Measurements from ENCODE around the gene SLC22A17. TPM values are rescaled to one million over a fixed set of nuclear protein-coding genes. Genes with fewer than 3 reads are reported as not detected.

Gene SLC22A17
- total and polyA plus RNA-seq, 10 donors: 5.1 to 13.7 (median 7.7) TPM

GRCh38 chr14:23301969-23302289 is 50.8 kb downstream of the SLC22A17 start:
- 0 to 1% (median 0%) methylated on average over 2 to 25 of the region's 25 CpGs for WGBS, 5 donors

DNA sequence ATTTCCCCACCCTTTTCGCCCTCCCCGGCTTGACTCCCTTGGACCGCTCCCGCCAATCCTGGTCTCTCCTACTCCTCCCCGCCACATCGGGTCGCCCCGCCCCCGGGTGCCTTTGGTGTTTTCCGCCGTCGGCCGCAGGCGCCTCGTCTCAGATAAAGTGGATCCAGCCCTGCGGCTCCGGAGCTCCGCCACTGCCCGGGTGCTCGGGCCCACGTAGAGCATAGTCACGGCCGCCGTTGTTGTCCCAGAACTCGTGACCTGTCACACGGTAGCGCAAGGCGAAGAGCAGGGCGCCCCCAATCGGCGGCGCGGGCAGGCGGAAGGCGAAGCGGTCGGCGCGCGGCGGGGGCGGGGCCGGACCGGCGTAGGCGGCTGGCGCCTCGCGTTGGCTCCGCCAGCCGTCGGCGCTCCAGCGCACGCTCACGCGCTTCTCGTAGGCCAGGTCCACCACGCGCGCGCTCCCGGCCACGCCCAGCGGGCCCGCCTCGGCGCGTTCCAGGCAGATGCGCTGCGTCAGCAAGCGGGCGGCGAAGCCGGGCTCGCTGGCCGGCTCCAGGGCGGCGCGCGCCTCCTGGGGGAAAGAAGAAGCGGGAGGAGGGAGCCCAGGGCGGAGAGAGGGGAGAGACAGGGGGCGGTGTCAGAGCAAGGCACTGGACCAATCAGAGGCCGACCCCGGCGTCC is 51.3 kb downstream of the SLC22A17 start:
- Histone ChIP-seq H3K36me3 (peaks cover 0 to 29% (median 12%) of the 10 kb centered on the region in 6 donors), H3K4me1 (peaks cover 15 to 61% (median 42%) of the 10 kb centered on the region in 6 donors), H3K9me3 (no peaks in the 10 kb centered on the region), H3K27me3 (replicated peaks in 1 of 7) (no peaks in the 10 kb centered on the region), H3K27ac (peak overlapping the region; percentile 93 to 98 (median 96)), H3K4me3 (peak overlapping the region; percentile 72 to 92 (median 84))
- intact Hi-C loops (cut with DNase I; ENCODE audit: low total_unique reads): no loop called here
- WGBS, 5 donors: 0 to 1% (median 1%) methylated on average over 30 to 87 of the region's 87 CpGs
- peak; percentile 100 for DNase-seq
- peak; percentile 90 to 94 (median 92) for TF ChIP-seq POLR2AphosphoS5 (IDR thresholded peaks at IDR 0.05)
- TF ChIP-seq, protein P1, sequence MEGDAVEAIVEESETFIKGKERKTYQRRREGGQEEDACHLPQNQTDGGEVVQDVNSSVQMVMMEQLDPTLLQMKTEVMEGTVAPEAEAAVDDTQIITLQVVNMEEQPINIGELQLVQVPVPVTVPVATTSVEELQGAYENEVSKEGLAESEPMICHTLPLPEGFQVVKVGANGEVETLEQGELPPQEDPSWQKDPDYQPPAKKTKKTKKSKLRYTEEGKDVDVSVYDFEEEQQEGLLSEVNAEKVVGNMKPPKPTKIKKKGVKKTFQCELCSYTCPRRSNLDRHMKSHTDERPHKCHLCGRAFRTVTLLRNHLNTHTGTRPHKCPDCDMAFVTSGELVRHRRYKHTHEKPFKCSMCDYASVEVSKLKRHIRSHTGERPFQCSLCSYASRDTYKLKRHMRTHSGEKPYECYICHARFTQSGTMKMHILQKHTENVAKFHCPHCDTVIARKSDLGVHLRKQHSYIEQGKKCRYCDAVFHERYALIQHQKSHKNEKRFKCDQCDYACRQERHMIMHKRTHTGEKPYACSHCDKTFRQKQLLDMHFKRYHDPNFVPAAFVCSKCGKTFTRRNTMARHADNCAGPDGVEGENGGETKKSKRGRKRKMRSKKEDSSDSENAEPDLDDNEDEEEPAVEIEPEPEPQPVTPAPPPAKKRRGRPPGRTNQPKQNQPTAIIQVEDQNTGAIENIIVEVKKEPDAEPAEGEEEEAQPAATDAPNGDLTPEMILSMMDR (IDR thresholded peaks at IDR 0.05 in 8 of 11, conservative IDR thresholded peaks at IDR 0.05 in 3 of 11): peak; percentile 15 to 93 (median 80)
- TF ChIP-seq POLR2A (IDR thresholded peaks at IDR 0.05): peak in 2 of 3 donors; percentile 23 to 35

More at GRCh38 chr14:23301969-23302289, 50.8 kb downstream of the SLC22A17 start:
- peaks cover 15 to 66% (median 45%) of the 10 kb centered on the region in 6 donors for H3K4me1 ChIP-seq
- peak overlapping the region; percentile 93 to 98 (median 96) for H3K27ac ChIP-seq
- TF ChIP-seq POLR2A (IDR thresholded peaks at IDR 0.05): peak in 2 of 3 donors; percentile 38 to 70
- TF ChIP-seq POLR2AphosphoS5 (IDR thresholded peaks at IDR 0.05): peak in 1 of 3 donors; percentile 64
- TF ChIP-seq, protein P1 (IDR thresholded peaks at IDR 0.05 in 8 of 11, conservative IDR thresholded peaks at IDR 0.05 in 3 of 11): no peak
- H3K36me3 ChIP-seq: peaks cover 0 to 24% (median 11%) of the 10 kb centered on the region in 6 donors
- H3K9me3 ChIP-seq: no peaks in the 10 kb centered on the region
- no peaks in the 10 kb centered on the region for H3K27me3 ChIP-seq (replicated peaks in 1 of 7)
- H3K4me3 ChIP-seq: peak overlapping the region; percentile 72 to 92 (median 84)
- no peak for DNase-seq
- intact Hi-C loops (cut with DNase I; ENCODE audit: low total_unique reads): no loop called here

GRCh38 chr14:23300687-23301223 is 51.9 kb downstream of the SLC22A17 start:
- 3 to 11% (median 5%) methylated on average over 13 of the region's 13 CpGs for WGBS, 5 donors
- peaks cover 0 to 34% (median 12%) of the 10 kb centered on the region in 6 donors for H3K36me3 ChIP-seq
- intact Hi-C loops (cut with DNase I; ENCODE audit: low total_unique reads): no loop called here
- H3K27me3 ChIP-seq (replicated peaks in 1 of 7): no peaks in the 10 kb centered on the region
- TF ChIP-seq POLR2AphosphoS5 (IDR thresholded peaks at IDR 0.05) (peak in 1 of 3 donors; percentile 3), POLR2A (IDR thresholded peaks at IDR 0.05) (no peak)
- TF ChIP-seq, protein P1 (IDR thresholded peaks at IDR 0.05 in 8 of 11, conservative IDR thresholded peaks at IDR 0.05 in 3 of 11): no peak
- H3K4me1 ChIP-seq: peaks cover 13 to 55% (median 35%) of the 10 kb centered on the region in 6 donors
- peak overlapping the region; percentile 75 to 98 (median 96) for H3K27ac ChIP-seq
- peak; percentile 85 for DNase-seq
- peak overlapping the region; percentile 51 to 92 (median 76) for H3K4me3 ChIP-seq
- no peaks in the 10 kb centered on the region for H3K9me3 ChIP-seq
